Measurements from ENCODE around the gene MIR17HG. TPM values are rescaled to one million over a fixed set of nuclear protein-coding genes. Genes with fewer than 3 reads are reported as not detected.

The MIR17HG gene
- polyA plus RNA-seq, 1 of the 3 experiments (the other 2 are of a cell fraction) = 0.51 TPM

GRCh38 chr13:91399189-91400062, 51.9 kb downstream of the MIR17HG start:
- peaks cover 0 to 3% of the 10 kb centered on the region in 2 experiments; a peak in 2 of 4 replicates for H3K4me1 ChIP-seq (ENCODE audit: control insufficient read depth in 1 of 2, insufficient read depth in 2 of 2, low read depth in 1 of 2, low read length in 1 of 2)
- H3K4me2 ChIP-seq = peak overlapping the region; percentile 71
- H3K27ac ChIP-seq (ENCODE audit: low read depth in 2 of 2, low read length in 1 of 2) = no peak overlapping the region
- ChIA-PET POLR2A (interaction anchor here (0.9 kb wide), 1 partner anchor 215 kb away, joined by 3 read pairs; no protein-coding TSS in a partner anchor), CTCF (interaction anchor here (0.8 to 1.5 kb wide), 4 partner anchors 13 to 383 kb away, joined by 3 to 8 read pairs (median 4); no protein-coding TSS in a partner anchor)
- H3K9me3 ChIP-seq = no peaks in the 10 kb centered on the region
- DNase-seq = peak; percentile 10
- no peaks in the 10 kb centered on the region for H3K36me3 ChIP-seq (replicated peaks in 1 of 2; ENCODE audit: control insufficient read depth in 1 of 2, insufficient read depth in 2 of 2, low read length in 1 of 2)
- WGBS (ENCODE audit: low lambda C conversion rate) = 89% methylated on average over 16 of the region's 44 CpGs
- H3K79me2 ChIP-seq (ENCODE audit: insufficient read depth) = no peaks in the 10 kb centered on the region
- no peak overlapping the region for H2AFZ ChIP-seq (ENCODE audit: low read depth)
- TF ChIP-seq RFX5 (IDR thresholded peaks at IDR 0.05; ENCODE audit: low read length) (no peak), IRF3 (IDR thresholded peaks at IDR 0.05; ENCODE audit: low read depth, low read length) (no peak), RCOR1 (IDR thresholded peaks at IDR 0.05; ENCODE audit: low read length) (no peak), MAX (IDR thresholded peaks at IDR 0.05; ENCODE audit: low read depth) (no peak), JUND (IDR thresholded peaks at IDR 0.05) (no peak), GATA2 (CRISPR knock-in tag; IDR thresholded peaks at IDR 0.05) (no peak), MEF2A (IDR thresholded peaks at IDR 0.05; ENCODE audit: borderline replicate concordance, low read depth) (no peak), RXRA (IDR thresholded peaks at IDR 0.05; ENCODE audit: borderline replicate concordance, low read depth) (no peak), MXI1 (IDR thresholded peaks at IDR 0.05; ENCODE audit: low read depth, low read length) (no peak), SMC3 (IDR thresholded peaks at IDR 0.05; ENCODE audit: low read depth, low read length) (no peak), REST (IDR thresholded peaks at IDR 0.05; ENCODE audit: low read depth, low read length) (no peak)
- TF ChIP-seq, protein P1, sequence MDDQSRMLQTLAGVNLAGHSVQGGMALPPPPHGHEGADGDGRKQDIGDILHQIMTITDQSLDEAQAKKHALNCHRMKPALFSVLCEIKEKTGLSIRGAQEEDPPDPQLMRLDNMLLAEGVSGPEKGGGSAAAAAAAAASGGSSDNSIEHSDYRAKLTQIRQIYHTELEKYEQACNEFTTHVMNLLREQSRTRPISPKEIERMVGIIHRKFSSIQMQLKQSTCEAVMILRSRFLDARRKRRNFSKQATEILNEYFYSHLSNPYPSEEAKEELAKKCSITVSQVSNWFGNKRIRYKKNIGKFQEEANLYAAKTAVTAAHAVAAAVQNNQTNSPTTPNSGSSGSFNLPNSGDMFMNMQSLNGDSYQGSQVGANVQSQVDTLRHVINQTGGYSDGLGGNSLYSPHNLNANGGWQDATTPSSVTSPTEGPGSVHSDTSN (IDR thresholded peaks at IDR 0.05) = no peak
- TF ChIP-seq, protein P2, sequence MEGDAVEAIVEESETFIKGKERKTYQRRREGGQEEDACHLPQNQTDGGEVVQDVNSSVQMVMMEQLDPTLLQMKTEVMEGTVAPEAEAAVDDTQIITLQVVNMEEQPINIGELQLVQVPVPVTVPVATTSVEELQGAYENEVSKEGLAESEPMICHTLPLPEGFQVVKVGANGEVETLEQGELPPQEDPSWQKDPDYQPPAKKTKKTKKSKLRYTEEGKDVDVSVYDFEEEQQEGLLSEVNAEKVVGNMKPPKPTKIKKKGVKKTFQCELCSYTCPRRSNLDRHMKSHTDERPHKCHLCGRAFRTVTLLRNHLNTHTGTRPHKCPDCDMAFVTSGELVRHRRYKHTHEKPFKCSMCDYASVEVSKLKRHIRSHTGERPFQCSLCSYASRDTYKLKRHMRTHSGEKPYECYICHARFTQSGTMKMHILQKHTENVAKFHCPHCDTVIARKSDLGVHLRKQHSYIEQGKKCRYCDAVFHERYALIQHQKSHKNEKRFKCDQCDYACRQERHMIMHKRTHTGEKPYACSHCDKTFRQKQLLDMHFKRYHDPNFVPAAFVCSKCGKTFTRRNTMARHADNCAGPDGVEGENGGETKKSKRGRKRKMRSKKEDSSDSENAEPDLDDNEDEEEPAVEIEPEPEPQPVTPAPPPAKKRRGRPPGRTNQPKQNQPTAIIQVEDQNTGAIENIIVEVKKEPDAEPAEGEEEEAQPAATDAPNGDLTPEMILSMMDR (IDR thresholded peaks at IDR 0.05) = no peak
- H3K9me2 ChIP-seq = no peaks in the 10 kb centered on the region
- peak overlapping the region in 1 of 2 experiments; percentile 54; a peak in 2 of 4 replicates for H3K4me3 ChIP-seq (ENCODE audit: low read depth in 2 of 2, low read length in 1 of 2)
- no peaks in the 10 kb centered on the region for H3F3A ChIP-seq (replicated peaks; ENCODE audit: insufficient read depth)
- H4K20me1 ChIP-seq (ENCODE audit: insufficient read depth) = no peaks in the 10 kb centered on the region
- peaks cover 20% of the 10 kb centered on the region for H3K27me3 ChIP-seq (ENCODE audit: insufficient read depth)
- H3K9ac ChIP-seq = no peak overlapping the region

All from SK-N-SH (cell line).